A549 treated with RU486 at 1 μM for 4 hours (cell line): ENCODE data around the gene ORAI2. TPM values are rescaled to one million over a fixed set of nuclear protein-coding genes. Genes with fewer than 3 reads are reported as not detected.

Experiments used
- total RNA-seq: library from RNA; stranded (reverse); fragments of 200-300 nt; extraction: Qiagen RNA extraction; gene quantifications from 5 replicates; pipeline ENCODE4 v1.2.3, GENCODE V29; 2022; ENCODE audit warnings: low read depth

Gene ORAI2
- total RNA-seq, result 25.6 to 39.5 TPM (median 38.0 TPM) in 5 replicates

DNA sequence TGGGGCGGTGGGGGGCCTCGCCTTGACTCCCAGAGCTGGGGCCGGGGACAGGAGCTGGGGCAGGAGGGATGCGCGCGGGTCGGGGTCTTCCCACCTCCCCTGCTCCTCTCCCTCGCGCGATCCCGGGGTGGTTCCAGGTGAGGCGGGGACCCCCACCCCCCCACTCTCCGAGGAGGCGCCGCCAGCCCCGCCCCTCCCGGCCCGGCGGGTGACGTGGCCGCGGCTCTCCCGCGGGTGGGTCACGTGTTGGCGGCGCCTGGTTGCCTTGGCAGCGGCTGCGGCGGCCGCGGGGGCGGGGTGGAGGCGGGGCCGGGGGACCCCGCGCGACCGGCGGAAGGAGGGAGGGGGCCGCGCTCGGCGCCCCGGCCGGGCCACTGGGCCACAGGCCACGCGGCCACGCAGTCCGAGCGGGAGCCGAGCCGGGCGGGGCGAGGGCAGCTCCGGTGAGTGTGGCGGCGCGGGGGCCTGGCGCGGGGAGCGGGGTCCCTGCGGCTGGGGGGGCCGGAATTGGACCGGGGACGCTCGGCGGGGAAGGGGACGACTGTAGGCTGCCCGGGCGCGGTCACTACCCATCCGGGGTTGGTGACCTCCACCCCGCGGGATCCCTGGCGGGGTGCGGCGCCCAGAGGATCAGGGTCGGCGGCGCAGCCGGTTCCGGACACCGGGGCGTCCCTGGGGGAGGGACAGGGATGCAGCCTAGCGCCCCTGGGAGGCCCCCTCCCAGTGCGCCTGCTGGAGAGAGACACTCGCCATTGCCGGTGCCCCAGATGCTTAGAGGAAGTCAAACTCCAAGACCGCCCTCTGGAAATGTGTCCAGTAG, at the start of gene ORAI2:
TSS of gene ORAI2 (plus strand) at position 357 of the 820 bp plus-strand sequence. CDS start 5,382 bp downstream, outside the sequence.

GRCh38 chr7:102395873-102396709, 37.3 kb upstream of the ORAI2 start, which contains the start of gene PRKRIP1:
Gene PRKRIP1, plus strand, starts transcription at chr7:102396363. Its CDS starts 49 bp downstream, at chr7:102396412.

DNA sequence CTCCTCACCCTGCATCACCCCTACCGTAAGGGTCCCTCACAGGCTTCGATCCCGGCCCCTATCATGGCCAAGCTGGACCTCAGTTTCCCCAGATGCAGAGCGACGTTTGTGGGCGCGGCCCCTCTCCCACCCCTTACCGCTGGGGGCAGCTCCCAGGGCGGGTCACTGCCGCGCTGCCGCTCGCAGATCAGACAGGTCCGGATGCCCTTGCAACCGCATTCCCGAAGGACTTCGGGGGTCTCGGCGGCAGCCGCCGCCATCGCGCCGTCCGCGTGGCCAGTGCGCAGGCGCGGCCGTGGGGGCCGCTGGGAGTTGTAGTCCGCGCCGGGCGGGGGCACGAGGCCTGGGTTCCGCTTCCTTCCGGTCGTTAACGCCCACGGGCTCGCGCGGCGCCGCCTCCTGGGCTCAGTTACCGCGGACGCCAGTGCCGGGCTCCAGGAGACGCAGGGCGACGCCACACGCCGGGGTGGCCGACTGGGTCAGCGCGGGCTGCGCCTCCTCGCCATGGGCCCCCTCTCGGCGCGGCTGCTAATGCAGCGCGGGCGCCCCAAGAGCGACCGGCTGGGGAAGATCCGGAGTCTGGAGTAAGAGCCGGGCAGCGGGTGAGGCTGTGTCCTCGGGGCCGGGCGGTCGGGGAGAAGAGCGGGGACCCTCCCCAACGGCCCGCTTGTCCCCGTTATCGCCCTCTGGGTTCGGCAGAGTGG, 31.4 kb downstream of the ORAI2 start, which contains the start of the genes ALKBH4 and LRWD1:
TSS of gene ALKBH4 (minus strand) at position 287 of the 704 bp plus-strand sequence. CDS start at position 260, 27 bp downstream.
TSS of gene LRWD1 (plus strand) at position 408 of the 704 bp plus-strand sequence. CDS start at position 505, 97 bp downstream.

DNA sequence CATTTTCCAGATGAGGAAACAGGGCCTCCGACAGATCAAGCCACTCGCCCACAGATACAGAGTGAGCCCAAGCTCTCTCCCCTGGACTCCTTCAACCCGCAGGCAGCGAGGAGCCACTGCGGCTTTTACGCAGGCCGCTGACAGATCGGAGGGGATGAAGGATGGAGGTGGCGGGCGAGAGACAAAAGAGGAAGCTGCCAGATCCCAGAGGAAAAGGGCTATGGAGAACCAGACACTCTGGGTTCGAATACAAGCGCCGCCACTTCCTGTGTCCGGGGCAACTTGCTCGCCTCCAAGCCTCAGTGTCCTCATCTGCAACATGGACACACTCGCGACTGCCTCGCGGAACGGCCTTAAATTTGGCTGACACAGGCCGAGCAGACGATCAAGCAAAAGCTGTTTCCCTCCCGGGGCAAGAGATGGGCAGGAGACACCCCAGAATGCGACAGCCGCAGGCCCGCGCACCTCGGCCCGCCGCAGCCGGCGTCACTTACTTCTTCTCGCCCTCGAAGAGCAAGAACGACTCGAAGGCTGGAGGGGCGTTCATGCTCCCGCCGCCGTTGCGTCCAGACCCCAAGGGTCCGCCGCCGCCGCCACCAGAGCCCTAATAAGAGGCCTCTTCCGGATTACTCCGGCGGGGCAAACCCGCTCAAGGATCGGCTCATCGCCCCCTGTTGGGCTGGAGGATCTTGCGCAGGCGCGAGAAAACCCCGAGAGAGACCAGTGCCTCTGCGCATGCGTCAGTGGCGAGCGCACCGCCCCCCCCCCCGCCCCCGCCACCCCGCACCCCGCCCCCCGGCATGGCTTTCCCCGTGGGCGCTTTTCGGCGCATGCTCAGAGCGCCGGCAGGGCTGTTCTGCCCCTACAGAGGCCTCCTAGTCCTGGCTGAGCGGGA, 45.2 kb downstream of the ORAI2 start, which contains the start of gene POLR2J:
TSS of gene POLR2J (minus strand) at position 609 of the 895 bp plus-strand sequence. CDS start at position 547, 62 bp downstream.

Other genes with a start within 250 kb of the ORAI2 start
- gene SH2B2, start 146.7 kb upstream of the ORAI2 start, total RNA-seq, result 1.7 to 3.7 TPM (median 3.3 TPM) in 5 replicates
- not detected in 5 replicates for gene SPDYE6, start 77.1 kb upstream of the ORAI2 start, total RNA-seq
- gene PRKRIP1, start 37.2 kb upstream of the ORAI2 start, total RNA-seq, result 21.5 to 24.7 TPM (median 23.7 TPM) in 5 replicates
- 9.3 to 12.9 TPM (median 11.5 TPM) in 5 replicates for gene ALKBH4, start 31.3 kb downstream of the ORAI2 start, total RNA-seq
- gene LRWD1, start 31.4 kb downstream of the ORAI2 start, total RNA-seq, result 22.8 to 33.4 TPM (median 26.4 TPM) in 5 replicates
- gene POLR2J, start 45.3 kb downstream of the ORAI2 start, total RNA-seq, result 105 to 118 TPM (median 109 TPM) in 5 replicates
- gene RASA4B, start 84.2 kb downstream of the ORAI2 start, total RNA-seq, result 1.0 to 2.1 TPM (median 1.5 TPM) in 5 replicates
- gene UPK3BL2, start 110.1 kb downstream of the ORAI2 start, total RNA-seq, result 1.6 to 2.3 TPM (median 2.0 TPM) in 5 replicates
- gene SPDYE2, start 117.7 kb downstream of the ORAI2 start, total RNA-seq, result not detected in 5 replicates
- 16.2 to 72.1 TPM (median 35.8 TPM) in 5 replicates for gene POLR2J3, start 139.0 kb downstream of the ORAI2 start, total RNA-seq
- gene RASA4, start 183.2 kb downstream of the ORAI2 start, total RNA-seq, result 1.7 to 2.7 TPM (median 2.3 TPM) in 5 replicates
- 7.1 to 16.1 TPM (median 11.6 TPM) in 5 replicates for gene UPK3BL1, start 209.2 kb downstream of the ORAI2 start, total RNA-seq
- not detected in 5 replicates for gene SPDYE2B, start 216.7 kb downstream of the ORAI2 start, total RNA-seq
- 0.21 to 0.51 TPM (median 0.42 TPM) in 5 replicates for gene POLR2J2, start 238.1 kb downstream of the ORAI2 start, total RNA-seq